Ectodermal cell (in vitro differentiated cells): ENCODE results near the gene FCRL2. TPM values are rescaled to one million over a fixed set of nuclear protein-coding genes. Genes with fewer than 3 reads are reported as not detected.

Experiments
- H3K27ac ChIP-seq: 2 replicates; pipeline ENCODE4 v1.7.0; 2013; ENCODE audit warnings: mild to moderate bottlenecking, low read depth, low read length; ENCODE audit not compliant: insufficient read depth, poor library complexity, severe bottlenecking
- H3K27me3 ChIP-seq: 2 replicates; pipeline ENCODE4 v1.7.0; 2013; ENCODE audit warnings: mild to moderate bottlenecking, low read length; ENCODE audit not compliant: insufficient read depth, control insufficient read depth, poor library complexity, severe bottlenecking
- H3K36me3 ChIP-seq: one replicate; pipeline ENCODE4 v1.7.0; 2013; ENCODE audit warnings: low read length; ENCODE audit not compliant: control insufficient read depth, insufficient read depth
- H3K4me1 ChIP-seq: one replicate; pipeline ENCODE4 v1.7.0; 2013; ENCODE audit warnings: low read length; ENCODE audit not compliant: control insufficient read depth, insufficient read depth
- H3K4me3 ChIP-seq: 2 replicates; pipeline ENCODE4 v1.7.0; 2013; ENCODE audit warnings: low read depth, low read length, control low read depth; ENCODE audit not compliant: insufficient read depth
- H3K9me3 ChIP-seq: 2 replicates; pipeline ENCODE4 v1.7.0; 2013; ENCODE audit warnings: mild to moderate bottlenecking, low read length, moderate library complexity; ENCODE audit not compliant: control insufficient read depth
- WGBS, 2 experiments: methylation state at CpG; one replicate each; pipeline ENCODE4 v1.1.7; 2013; ENCODE audit warnings: missing lambda C conversion rate in 2 of 2; 5-methylcytosine and 5-hydroxymethylcytosine counted together
- polyA plus RNA-seq, 4 experiments: library from polyadenylated mRNA; stranded (reverse); fragments of 50-300 nt; gene quantifications; one replicate each; pipeline ENCODE4 v1.2.3, GENCODE V29; 2013

The FCRL2 gene
- polyA plus RNA-seq (2013, experiment 1 of 4) = not detected
- polyA plus RNA-seq (2013, experiment 2 of 4) = not detected
- polyA plus RNA-seq (2013, experiment 3 of 4) = not detected
- polyA plus RNA-seq (2013, experiment 4 of 4) = not detected

GRCh38 chr1:157776971-157777391 is at the start of gene FCRL2:
FCRL2 (minus strand) TSS chr1:157777132; CDS start chr1:157777073, 59 bp downstream.
- 96 to 100% methylated on average over 1 of the region's 1 CpG for WGBS, 2 experiments

GRCh38 chr1:157820299-157820698 is 43.4 kb upstream of the FCRL2 start:
- no peak overlapping the region for H3K4me3 ChIP-seq
- H3K4me1 ChIP-seq = no peaks in the 10 kb centered on the region
- no peaks in the 10 kb centered on the region for H3K9me3 ChIP-seq
- no peaks in the 10 kb centered on the region for H3K36me3 ChIP-seq
- no peak overlapping the region for H3K27ac ChIP-seq
- WGBS, 2 experiments = 91 to 100% methylated on average over 2 of the region's 2 CpGs
- no peaks in the 10 kb centered on the region for H3K27me3 ChIP-seq

More at GRCh38 chr1:157776971-157777391, at the start of gene FCRL2:
- H3K27me3 ChIP-seq = no peaks in the 10 kb centered on the region
- no peak within 1 kb of the TSS for H3K27ac ChIP-seq
- H3K36me3 ChIP-seq = no peaks in the 10 kb centered on the region
- H3K4me3 ChIP-seq = no peak within 1 kb of the TSS
- no peaks in the 10 kb centered on the region for H3K9me3 ChIP-seq
- H3K4me1 ChIP-seq = no peaks in the 10 kb centered on the region

- Histone ChIP-seq H3K27me3 (no peaks in the 10 kb centered on the region), H3K36me3 (no peaks in the 10 kb centered on the region), H3K4me1 (no peaks in the 10 kb centered on the region), H3K4me3 (no peak within 1 kb of the TSS), H3K9me3 (no peaks in the 10 kb centered on the region), H3K27ac (no peak within 1 kb of the TSS)
- WGBS, 2 experiments = 88 to 98% methylated on average over 3 of the region's 3 CpGs
Measured at GRCh38 chr1:157819896-157820295, 43.0 kb upstream of the FCRL2 start, which contains the start of gene FCRL1. FCRL1 (minus strand) TSS chr1:157820120; CDS start chr1:157820037, 83 bp downstream.

- Histone ChIP-seq H3K27me3 (no peaks in the 10 kb centered on the region), H3K27ac (no peak overlapping the region), H3K9me3 (no peaks in the 10 kb centered on the region), H3K4me3 (no peak overlapping the region), H3K4me1 (no peaks in the 10 kb centered on the region), H3K36me3 (no peaks in the 10 kb centered on the region)
- WGBS, 2 experiments = 87 to 91% methylated on average over 2 of the region's 2 CpGs
Measured at GRCh38 chr1:157819215-157819614, 42.3 kb upstream of the FCRL2 start.

GRCh38 chr1:157813269-157813668 is 36.3 kb upstream of the FCRL2 start:
- H3K4me3 ChIP-seq = no peak overlapping the region
- no peaks in the 10 kb centered on the region for H3K27me3 ChIP-seq
- no peaks in the 10 kb centered on the region for H3K4me1 ChIP-seq
- H3K36me3 ChIP-seq = no peaks in the 10 kb centered on the region
- H3K9me3 ChIP-seq = no peaks in the 10 kb centered on the region
- 93 to 100% methylated on average over 1 of the region's 1 CpG for WGBS, 2 experiments
- no peak overlapping the region for H3K27ac ChIP-seq

GRCh38 chr1:157806431-157807149 is 29.7 kb upstream of the FCRL2 start:
- no peaks in the 10 kb centered on the region for H3K36me3 ChIP-seq
- WGBS, 2 experiments = 82 to 89% methylated on average over 6 of the region's 6 CpGs
- H3K27ac ChIP-seq = no peak overlapping the region
- H3K27me3 ChIP-seq = no peaks in the 10 kb centered on the region
- H3K4me1 ChIP-seq = no peaks in the 10 kb centered on the region
- no peaks in the 10 kb centered on the region for H3K9me3 ChIP-seq
- H3K4me3 ChIP-seq = no peak overlapping the region

GRCh38 chr1:157803851-157804250 is 26.9 kb upstream of the FCRL2 start:
- no peak overlapping the region for H3K27ac ChIP-seq
- H3K36me3 ChIP-seq = no peaks in the 10 kb centered on the region
- H3K4me3 ChIP-seq = no peak overlapping the region
- WGBS, 2 experiments = 92 to 94% methylated on average over 7 of the region's 7 CpGs
- H3K9me3 ChIP-seq = no peaks in the 10 kb centered on the region
- no peaks in the 10 kb centered on the region for H3K4me1 ChIP-seq
- no peaks in the 10 kb centered on the region for H3K27me3 ChIP-seq

- Histone ChIP-seq H3K4me1 (no peaks in the 10 kb centered on the region), H3K4me3 (no peak overlapping the region), H3K27me3 (no peaks in the 10 kb centered on the region), H3K27ac (no peak overlapping the region), H3K36me3 (no peaks in the 10 kb centered on the region), H3K9me3 (no peaks in the 10 kb centered on the region)
- 80 to 88% methylated on average over 1 of the region's 1 CpG for WGBS, 2 experiments
Measured at GRCh38 chr1:157799996-157800395, 23.1 kb upstream of the FCRL2 start.

- H3K36me3 ChIP-seq = no peaks in the 10 kb centered on the region
- no peaks in the 10 kb centered on the region for H3K9me3 ChIP-seq
- H3K4me1 ChIP-seq = no peaks in the 10 kb centered on the region
- H3K27me3 ChIP-seq = no peaks in the 10 kb centered on the region
- no peak overlapping the region for H3K27ac ChIP-seq
- H3K4me3 ChIP-seq = no peak overlapping the region
- WGBS, 2 experiments = 92 to 95% methylated on average over 5 of the region's 5 CpGs
Measured at GRCh38 chr1:157798211-157798610, 21.3 kb upstream of the FCRL2 start.

GRCh38 chr1:157785248-157785647 is 8.3 kb upstream of the FCRL2 start:
- H3K36me3 ChIP-seq = no peaks in the 10 kb centered on the region
- no peaks in the 10 kb centered on the region for H3K27me3 ChIP-seq
- no peaks in the 10 kb centered on the region for H3K9me3 ChIP-seq
- 57 to 76% methylated on average over 1 of the region's 1 CpG for WGBS, 2 experiments
- no peaks in the 10 kb centered on the region for H3K4me1 ChIP-seq
- no peak overlapping the region for H3K4me3 ChIP-seq
- no peak overlapping the region for H3K27ac ChIP-seq
